ENCODE data around the gene GET3.

- TF ChIP-seq EZH2phosphoT487 (IDR thresholded peaks at IDR 0.05; ENCODE audit: borderline replicate concordance) (no peak), CTCF (conservative IDR thresholded peaks at IDR 0.05; ENCODE audit: low read length) (no peak)
Observed at GRCh38 chr19:12759686-12760085, 22.4 kb downstream of the GET3 start.

All from Loucy (cell line).